Measurements from ENCODE around the gene ATMIN. TPM values are rescaled to one million over a fixed set of nuclear protein-coding genes. Genes with fewer than 3 reads are reported as not detected.

The ATMIN gene
- total and polyA plus RNA-seq, 2 experiments from 2014 or later, result 22.0 to 60.5 TPM

- no peaks in the 10 kb centered on the region for H3K36me3 ChIP-seq (ENCODE audit: insufficient read depth)
- peak overlapping the region; percentile 91 for H3K4me3 ChIP-seq
- Mint-ChIP-seq H3K4me1 (peaks cover 22% of the 10 kb centered on the region), H3K27ac (peak overlapping the region; percentile 42), H3K27me3 (ENCODE audit: insufficient read depth, low read depth, poor library complexity) (peaks cover 7% of the 10 kb centered on the region), H3K4me3 (peak overlapping the region; percentile 98), H3K9me3 (no peaks in the 10 kb centered on the region), H3K36me3 (ENCODE audit: low read depth) (peaks cover 10% of the 10 kb centered on the region; the same call in 2 of the 3 replicates)
- ATAC-seq (peak; percentile 41), DNase-seq (ENCODE audit: low spot score) (peak; percentile 46)
- peaks cover 4% of the 10 kb centered on the region; the same call in 1 of the 2 replicates for H4K20me1 ChIP-seq (replicated peaks; ENCODE audit: insufficient read depth)
- peaks cover 88% of the 10 kb centered on the region for H3K79me2 ChIP-seq (replicated peaks; ENCODE audit: insufficient read depth)
- no peak for TF ChIP-seq NANOG (IDR thresholded peaks at IDR 0.05; ENCODE audit: borderline replicate concordance)
- TF ChIP-seq EZH2 (IDR thresholded peaks at IDR 0.05; ENCODE audit: low read depth, unreplicated experiment), result no peak
- TF ChIP-seq ZNF331 (CRISPR knock-in tag; IDR thresholded peaks at IDR 0.05; ENCODE audit: low read depth), result no peak
- TF ChIP-seq, protein P1, sequence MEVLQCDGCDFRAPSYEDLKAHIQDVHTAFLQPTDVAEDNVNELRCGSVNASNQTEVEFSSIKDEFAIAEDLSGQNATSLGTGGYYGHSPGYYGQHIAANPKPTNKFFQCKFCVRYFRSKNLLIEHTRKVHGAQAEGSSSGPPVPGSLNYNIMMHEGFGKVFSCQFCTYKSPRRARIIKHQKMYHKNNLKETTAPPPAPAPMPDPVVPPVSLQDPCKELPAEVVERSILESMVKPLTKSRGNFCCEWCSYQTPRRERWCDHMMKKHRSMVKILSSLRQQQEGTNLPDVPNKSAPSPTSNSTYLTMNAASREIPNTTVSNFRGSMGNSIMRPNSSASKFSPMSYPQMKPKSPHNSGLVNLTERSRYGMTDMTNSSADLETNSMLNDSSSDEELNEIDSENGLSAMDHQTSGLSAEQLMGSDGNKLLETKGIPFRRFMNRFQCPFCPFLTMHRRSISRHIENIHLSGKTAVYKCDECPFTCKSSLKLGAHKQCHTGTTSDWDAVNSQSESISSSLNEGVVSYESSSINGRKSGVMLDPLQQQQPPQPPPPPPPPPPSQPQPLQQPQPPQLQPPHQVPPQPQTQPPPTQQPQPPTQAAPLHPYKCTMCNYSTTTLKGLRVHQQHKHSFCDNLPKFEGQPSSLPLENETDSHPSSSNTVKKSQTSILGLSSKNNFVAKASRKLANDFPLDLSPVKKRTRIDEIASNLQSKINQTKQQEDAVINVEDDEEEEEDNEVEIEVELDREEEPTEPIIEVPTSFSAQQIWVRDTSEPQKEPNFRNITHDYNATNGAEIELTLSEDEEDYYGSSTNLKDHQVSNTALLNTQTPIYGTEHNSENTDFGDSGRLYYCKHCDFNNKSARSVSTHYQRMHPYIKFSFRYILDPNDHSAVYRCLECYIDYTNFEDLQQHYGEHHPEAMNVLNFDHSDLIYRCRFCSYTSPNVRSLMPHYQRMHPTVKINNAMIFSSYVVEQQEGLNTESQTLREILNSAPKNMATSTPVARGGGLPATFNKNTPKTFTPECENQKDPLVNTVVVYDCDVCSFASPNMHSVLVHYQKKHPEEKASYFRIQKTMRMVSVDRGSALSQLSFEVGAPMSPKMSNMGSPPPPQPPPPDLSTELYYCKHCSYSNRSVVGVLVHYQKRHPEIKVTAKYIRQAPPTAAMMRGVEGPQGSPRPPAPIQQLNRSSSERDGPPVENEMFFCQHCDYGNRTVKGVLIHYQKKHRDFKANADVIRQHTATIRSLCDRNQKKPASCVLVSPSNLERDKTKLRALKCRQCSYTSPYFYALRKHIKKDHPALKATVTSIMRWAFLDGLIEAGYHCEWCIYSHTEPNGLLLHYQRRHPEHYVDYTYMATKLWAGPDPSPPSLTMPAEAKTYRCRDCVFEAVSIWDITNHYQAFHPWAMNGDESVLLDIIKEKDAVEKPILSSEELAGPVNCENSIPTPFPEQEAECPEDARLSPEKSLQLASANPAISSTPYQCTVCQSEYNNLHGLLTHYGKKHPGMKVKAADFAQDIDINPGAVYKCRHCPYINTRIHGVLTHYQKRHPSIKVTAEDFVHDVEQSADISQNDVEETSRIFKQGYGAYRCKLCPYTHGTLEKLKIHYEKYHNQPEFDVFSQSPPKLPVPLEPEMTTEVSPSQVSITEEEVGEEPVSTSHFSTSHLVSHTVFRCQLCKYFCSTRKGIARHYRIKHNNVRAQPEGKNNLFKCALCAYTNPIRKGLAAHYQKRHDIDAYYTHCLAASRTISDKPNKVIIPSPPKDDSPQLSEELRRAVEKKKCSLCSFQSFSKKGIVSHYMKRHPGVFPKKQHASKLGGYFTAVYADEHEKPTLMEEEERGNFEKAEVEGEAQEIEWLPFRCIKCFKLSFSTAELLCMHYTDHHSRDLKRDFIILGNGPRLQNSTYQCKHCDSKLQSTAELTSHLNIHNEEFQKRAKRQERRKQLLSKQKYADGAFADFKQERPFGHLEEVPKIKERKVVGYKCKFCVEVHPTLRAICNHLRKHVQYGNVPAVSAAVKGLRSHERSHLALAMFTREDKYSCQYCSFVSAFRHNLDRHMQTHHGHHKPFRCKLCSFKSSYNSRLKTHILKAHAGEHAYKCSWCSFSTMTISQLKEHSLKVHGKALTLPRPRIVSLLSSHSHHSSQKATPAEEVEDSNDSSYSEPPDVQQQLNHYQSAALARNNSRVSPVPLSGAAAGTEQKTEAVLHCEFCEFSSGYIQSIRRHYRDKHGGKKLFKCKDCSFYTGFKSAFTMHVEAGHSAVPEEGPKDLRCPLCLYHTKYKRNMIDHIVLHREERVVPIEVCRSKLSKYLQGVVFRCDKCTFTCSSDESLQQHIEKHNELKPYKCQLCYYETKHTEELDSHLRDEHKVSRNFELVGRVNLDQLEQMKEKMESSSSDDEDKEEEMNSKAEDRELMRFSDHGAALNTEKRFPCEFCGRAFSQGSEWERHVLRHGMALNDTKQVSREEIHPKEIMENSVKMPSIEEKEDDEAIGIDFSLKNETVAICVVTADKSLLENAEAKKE (CRISPR knock-in tag; IDR thresholded peaks at IDR 0.05), result no peak
- TF ChIP-seq, protein P2, sequence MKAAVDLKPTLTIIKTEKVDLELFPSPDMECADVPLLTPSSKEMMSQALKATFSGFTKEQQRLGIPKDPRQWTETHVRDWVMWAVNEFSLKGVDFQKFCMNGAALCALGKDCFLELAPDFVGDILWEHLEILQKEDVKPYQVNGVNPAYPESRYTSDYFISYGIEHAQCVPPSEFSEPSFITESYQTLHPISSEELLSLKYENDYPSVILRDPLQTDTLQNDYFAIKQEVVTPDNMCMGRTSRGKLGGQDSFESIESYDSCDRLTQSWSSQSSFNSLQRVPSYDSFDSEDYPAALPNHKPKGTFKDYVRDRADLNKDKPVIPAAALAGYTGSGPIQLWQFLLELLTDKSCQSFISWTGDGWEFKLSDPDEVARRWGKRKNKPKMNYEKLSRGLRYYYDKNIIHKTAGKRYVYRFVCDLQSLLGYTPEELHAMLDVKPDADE (IDR thresholded peaks at IDR 0.05), result no peak
- no peak for TF ChIP-seq REST (IDR thresholded peaks at IDR 0.05; ENCODE audit: unreplicated experiment)
- TF ChIP-seq CREB1 (CRISPR knock-in tag; IDR thresholded peaks at IDR 0.05; ENCODE audit: low read depth), result no peak
- TF ChIP-seq STAT1 (IDR thresholded peaks at IDR 0.05; ENCODE audit: unreplicated experiment), result no peak
- TF ChIP-seq ZNF114 (CRISPR knock-in tag; IDR thresholded peaks at IDR 0.05), result no peak
- no peak for TF ChIP-seq EZH2phosphoT487 (IDR thresholded peaks at IDR 0.05; ENCODE audit: unreplicated experiment)
- TF ChIP-seq JUNB (IDR thresholded peaks at IDR 0.05; ENCODE audit: unreplicated experiment), result no peak
- no peak for TF ChIP-seq POLR2AphosphoS5 (IDR thresholded peaks at IDR 0.05; ENCODE audit: low read depth)
- no peak for TF ChIP-seq CTCF (conservative IDR thresholded peaks at IDR 0.05; ENCODE audit: low read depth in 2 of 2)
- H3K4me1 ChIP-seq (ENCODE audit: insufficient read depth), result peaks cover 7% of the 10 kb centered on the region
- no peaks in the 10 kb centered on the region for H3F3A ChIP-seq (replicated peaks; ENCODE audit: low read depth)
- H3K27ac ChIP-seq (ENCODE audit: low read depth), result peak overlapping the region; percentile 99
- H3K9me2 ChIP-seq (ENCODE audit: insufficient read depth), result no peaks in the 10 kb centered on the region
- peak overlapping the region; percentile 89 for H3K4me2 ChIP-seq
- H2AFZ ChIP-seq, result peak overlapping the region; percentile 88; the same call in 1 of the 2 replicates
- H3K27me3 ChIP-seq (ENCODE audit: insufficient read depth), result no peaks in the 10 kb centered on the region
Measured at GRCh38 chr16:81006211-81006812, 29.3 kb upstream of the ATMIN start.
